Mucosa of rectum (tissue), 2 donors: ENCODE measurements around the gene C10orf62.

Experiments
- H3K27ac ChIP-seq, 2 donors: one replicate each; pipeline ENCODE4 v1.7.0; 2013; ENCODE audit warnings: inconsistent platforms in 2 of 2, low read depth in 2 of 2, low read length in 2 of 2
- H3K27me3 ChIP-seq, 2 donors: one replicate each; pipeline ENCODE4 v1.7.0; 2013; ENCODE audit warnings: low read length in 2 of 2; ENCODE audit not compliant: control insufficient read depth in 2 of 2, insufficient read depth in 2 of 2
- H3K36me3 ChIP-seq, 2 donors: one replicate each; pipeline ENCODE4 v1.7.0; 2013; ENCODE audit warnings: low read length in 2 of 2; ENCODE audit not compliant: control insufficient read depth in 2 of 2, insufficient read depth in 2 of 2
- H3K4me1 ChIP-seq, 2 donors: one replicate each; pipeline ENCODE4 v1.7.0; 2013; ENCODE audit warnings: low read length in 2 of 2, mild to moderate bottlenecking in 1 of 2; ENCODE audit not compliant: control insufficient read depth in 2 of 2, insufficient read depth in 2 of 2
- H3K4me3 ChIP-seq, 2 donors: one replicate each; pipeline ENCODE4 v1.7.0; 2013; ENCODE audit warnings: low read length in 2 of 2
- H3K9ac ChIP-seq, 2 donors: one replicate each; pipeline ENCODE4 v1.7.0; 2013; ENCODE audit warnings: low read length in 2 of 2, low read depth in 1 of 2, mild to moderate bottlenecking in 1 of 2
- H3K9me3 ChIP-seq, 2 donors: one replicate each; pipeline ENCODE4 v1.7.0; 2013; ENCODE audit warnings: low read length in 2 of 2; ENCODE audit not compliant: control insufficient read depth in 2 of 2
- donor health status: healthy.
- donor health status: Normal muscosa, but diverticular disease.

Gene C10orf62

GRCh38 chr10:97566336-97566996, 23.1 kb upstream of the C10orf62 start:
- no peaks in the 10 kb centered on the region for H3K4me1 ChIP-seq
- no peak overlapping the region for H3K9ac ChIP-seq
- no peak overlapping the region for H3K4me3 ChIP-seq
- H3K27ac ChIP-seq, result no peak overlapping the region
- no peaks in the 10 kb centered on the region for H3K9me3 ChIP-seq
- no peaks in the 10 kb centered on the region for H3K27me3 ChIP-seq
- no peaks in the 10 kb centered on the region for H3K36me3 ChIP-seq

- Histone ChIP-seq H3K36me3 (no peaks in the 10 kb centered on the region), H3K27me3 (no peaks in the 10 kb centered on the region), H3K4me1 (peaks cover 0 to 3% of the 10 kb centered on the region in 2 donors), H3K4me3 (no peak overlapping the region), H3K9ac (no peak overlapping the region), H3K27ac (no peak overlapping the region), H3K9me3 (no peaks in the 10 kb centered on the region)
Measured at GRCh38 chr10:97567891-97568290, 21.6 kb upstream of the C10orf62 start.

DNA sequence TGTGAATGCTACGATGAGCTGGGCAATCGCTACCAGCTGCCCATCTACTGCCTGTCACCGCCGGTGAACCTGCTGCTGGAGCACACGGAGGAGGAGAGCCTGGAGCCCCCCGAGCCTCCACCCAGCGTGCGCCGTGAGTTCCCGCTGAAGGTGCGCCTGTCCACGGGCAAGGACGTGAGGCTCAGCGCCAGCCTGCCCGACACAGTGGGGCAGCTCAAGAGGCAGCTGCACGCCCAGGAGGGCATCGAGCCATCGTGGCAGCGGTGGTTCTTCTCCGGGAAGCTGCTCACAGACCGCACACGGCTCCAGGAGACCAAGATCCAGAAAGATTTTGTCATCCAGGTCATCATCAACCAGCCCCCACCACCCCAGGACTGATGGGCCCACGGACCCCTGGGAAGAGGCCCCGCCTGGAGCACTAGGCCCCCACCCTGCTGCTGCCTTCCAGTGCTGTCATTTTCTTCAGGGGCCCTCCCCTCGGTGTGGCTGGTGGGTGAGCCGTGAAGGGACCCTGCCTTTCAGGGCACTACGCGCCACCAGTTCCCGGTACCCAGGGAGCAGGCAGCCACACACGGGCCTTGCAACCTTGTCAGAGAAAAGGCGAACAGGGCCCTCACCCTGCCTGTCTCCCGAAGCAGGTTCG, 19.3 kb upstream of the C10orf62 start:
- no peak overlapping the region for H3K4me3 ChIP-seq
- H3K9ac ChIP-seq, result no peak overlapping the region
- no peak overlapping the region for H3K27ac ChIP-seq
- H3K4me1 ChIP-seq, result peaks cover 0 to 3% of the 10 kb centered on the region in 2 donors
- no peaks in the 10 kb centered on the region for H3K27me3 ChIP-seq
- no peaks in the 10 kb centered on the region for H3K36me3 ChIP-seq
- no peaks in the 10 kb centered on the region for H3K9me3 ChIP-seq

- Histone ChIP-seq H3K9ac (no peak overlapping the region), H3K9me3 (no peaks in the 10 kb centered on the region), H3K27ac (no peak overlapping the region), H3K4me1 (peaks cover 0 to 3% of the 10 kb centered on the region in 2 donors), H3K36me3 (no peaks in the 10 kb centered on the region), H3K4me3 (no peak overlapping the region), H3K27me3 (no peaks in the 10 kb centered on the region)
Measured at GRCh38 chr10:97570789-97571471, 18.6 kb upstream of the C10orf62 start.

- no peaks in the 10 kb centered on the region for H3K27me3 ChIP-seq
- H3K9ac ChIP-seq, result no peak overlapping the region
- no peaks in the 10 kb centered on the region for H3K36me3 ChIP-seq
- no peaks in the 10 kb centered on the region for H3K9me3 ChIP-seq
- peaks cover 0 to 3% of the 10 kb centered on the region in 2 donors for H3K4me1 ChIP-seq
- H3K27ac ChIP-seq, result no peak overlapping the region
- H3K4me3 ChIP-seq, result no peak overlapping the region
Measured at GRCh38 chr10:97571622-97572021, 17.9 kb upstream of the C10orf62 start.

DNA sequence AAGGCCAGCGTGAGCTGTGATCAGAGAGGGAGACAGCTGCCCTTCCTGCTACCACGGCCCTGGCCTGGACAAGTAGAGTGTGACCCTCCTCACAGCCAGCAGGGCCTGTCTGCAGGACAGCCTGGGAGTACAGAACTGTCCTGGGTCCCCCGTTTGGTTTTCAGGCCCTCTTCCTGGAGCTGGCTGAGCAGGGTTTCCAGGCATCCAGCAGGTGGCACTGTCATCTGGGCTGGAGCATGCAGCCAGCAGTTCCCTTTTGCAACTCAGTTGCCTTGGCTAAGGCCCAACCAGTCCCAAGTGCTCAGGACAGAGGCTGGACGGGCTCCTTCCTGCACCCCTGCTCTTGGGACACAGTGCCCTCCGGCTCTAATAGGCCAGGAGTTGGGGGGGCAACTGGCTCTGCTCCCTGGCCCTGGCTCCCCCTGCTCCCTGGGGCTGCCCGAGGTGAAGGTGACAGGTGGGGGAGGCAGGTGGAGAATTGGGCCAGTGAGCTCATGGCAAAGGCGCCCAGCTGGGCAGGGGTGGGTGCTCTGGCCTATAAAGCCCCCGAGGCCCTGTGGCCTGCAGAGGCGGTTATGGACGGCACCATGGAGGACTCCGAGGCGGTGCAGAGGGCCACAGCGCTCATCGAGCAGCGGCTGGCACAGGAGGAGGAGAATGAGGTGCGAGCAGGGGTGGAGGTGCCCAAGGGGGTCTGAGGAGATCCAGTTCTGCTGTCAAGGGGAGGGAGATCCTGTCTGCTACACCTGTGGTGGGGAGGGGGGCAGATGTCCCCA, 17.1 kb upstream of the C10orf62 start, which contains the start of gene ANKRD2:
ANKRD2 (plus strand) TSS at position 566 of the 776 bp plus-strand sequence; CDS start at position 576, 10 bp downstream.
- Histone ChIP-seq H3K36me3 (no peaks in the 10 kb centered on the region), H3K9ac (no peak within 1 kb of the TSS), H3K4me3 (no peak within 1 kb of the TSS), H3K4me1 (peaks cover 0 to 3% of the 10 kb centered on the region in 2 donors), H3K9me3 (no peaks in the 10 kb centered on the region), H3K27ac (no peak within 1 kb of the TSS), H3K27me3 (no peaks in the 10 kb centered on the region)

- no peak overlapping the region for H3K27ac ChIP-seq
- no peaks in the 10 kb centered on the region for H3K27me3 ChIP-seq
- no peak overlapping the region for H3K4me3 ChIP-seq
- no peaks in the 10 kb centered on the region for H3K9me3 ChIP-seq
- no peaks in the 10 kb centered on the region for H3K36me3 ChIP-seq
- peaks cover 0 to 3% of the 10 kb centered on the region in 2 donors for H3K4me1 ChIP-seq
- H3K9ac ChIP-seq, result no peak overlapping the region
Measured at GRCh38 chr10:97573021-97573420, 16.5 kb upstream of the C10orf62 start.

DNA sequence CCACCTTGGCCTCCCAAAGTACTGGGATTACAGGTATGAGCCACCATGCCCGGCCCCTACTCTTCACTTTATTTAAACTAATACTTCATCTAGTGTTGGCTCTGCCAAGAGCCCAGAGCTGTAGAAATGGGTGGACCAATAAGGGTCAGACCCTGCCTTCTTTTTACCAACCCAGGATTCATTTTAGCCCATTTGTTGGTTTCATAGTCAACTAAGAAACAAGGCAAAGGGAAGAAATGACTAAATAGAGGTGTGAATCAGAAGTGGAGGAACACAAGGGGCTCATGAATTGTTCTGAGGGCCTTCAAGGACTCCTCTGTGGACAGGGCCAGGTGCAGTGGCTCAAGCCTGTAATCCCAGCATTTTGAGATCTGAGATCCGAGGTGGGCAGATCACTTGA, 15.8 kb upstream of the C10orf62 start:
- Histone ChIP-seq H3K27me3 (no peaks in the 10 kb centered on the region), H3K9ac (no peak overlapping the region), H3K36me3 (no peaks in the 10 kb centered on the region), H3K4me1 (peaks cover 0 to 3% of the 10 kb centered on the region in 2 donors), H3K27ac (no peak overlapping the region), H3K9me3 (no peaks in the 10 kb centered on the region), H3K4me3 (no peak overlapping the region)

GRCh38 chr10:97574374-97575126, 15.0 kb upstream of the C10orf62 start:
- Histone ChIP-seq H3K27ac (no peak overlapping the region), H3K4me3 (no peak overlapping the region)

More at GRCh38 chr10:97574374-97575126, 15.0 kb upstream of the C10orf62 start:
- H3K27me3 ChIP-seq, result no peaks in the 10 kb centered on the region
- peaks cover 0 to 3% of the 10 kb centered on the region in 2 donors for H3K4me1 ChIP-seq
- no peaks in the 10 kb centered on the region for H3K36me3 ChIP-seq
- H3K9ac ChIP-seq, result no peak overlapping the region
- no peaks in the 10 kb centered on the region for H3K9me3 ChIP-seq
